ENCODE data around the gene PSME3IP1. TPM values are rescaled to one million over a fixed set of nuclear protein-coding genes. Genes with fewer than 3 reads are reported as not detected.

PSME3IP1 gene
- total and polyA plus RNA-seq, 12 donors = 32.9 to 129 (median 67.8) TPM

DNA sequence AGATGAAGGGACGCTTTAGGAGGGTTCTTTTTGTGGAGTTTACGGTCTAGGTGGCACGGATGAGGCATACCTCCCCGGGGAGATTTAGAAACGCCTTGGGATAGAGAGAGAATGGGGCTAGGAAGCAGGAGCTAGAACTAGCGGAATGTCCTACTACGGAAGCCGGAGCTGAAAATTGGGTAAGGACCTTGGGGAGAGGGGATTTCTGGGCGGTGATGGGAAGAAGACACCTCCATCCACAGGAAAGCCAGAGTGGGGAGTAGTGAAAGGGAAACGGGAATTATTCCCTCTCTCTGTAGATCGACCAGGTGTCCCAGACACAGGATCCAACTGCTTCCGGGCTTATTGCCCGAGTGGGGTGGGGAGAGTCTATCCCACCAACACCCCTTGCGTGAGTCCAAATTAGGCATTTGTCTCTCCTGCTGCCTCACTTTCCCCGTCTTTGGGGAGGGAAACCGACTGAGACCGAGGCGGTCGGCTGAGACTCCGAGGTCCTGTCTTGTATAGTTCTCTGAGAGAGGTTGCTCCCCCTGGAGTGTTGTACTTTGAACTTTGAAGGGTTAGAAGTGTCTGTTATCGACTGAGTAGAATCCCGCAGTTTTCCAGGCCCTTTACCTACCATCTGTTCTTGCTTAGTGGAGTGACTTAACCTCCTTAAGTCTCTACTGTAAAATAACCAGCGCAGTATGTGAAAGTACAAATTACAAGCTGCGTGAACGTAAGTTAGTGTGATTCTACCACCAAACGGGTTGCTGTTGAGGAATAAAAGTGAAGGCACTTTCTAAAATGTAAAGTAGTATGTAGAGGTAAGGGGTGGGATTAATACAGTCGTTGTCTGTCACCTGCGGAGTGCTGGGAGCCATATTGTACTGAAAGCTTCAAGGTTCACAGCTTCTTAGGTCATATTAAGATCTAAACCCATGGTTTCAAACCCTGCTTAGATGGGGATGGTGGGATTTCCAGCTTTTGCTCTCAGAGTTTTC lies 1.3 kb upstream of the PSME3IP1 start:
- TF ChIP-seq POLR2A (IDR thresholded peaks at IDR 0.05) = peak in 1 of 2 donors; percentile 12
- TF ChIP-seq, protein P1, sequence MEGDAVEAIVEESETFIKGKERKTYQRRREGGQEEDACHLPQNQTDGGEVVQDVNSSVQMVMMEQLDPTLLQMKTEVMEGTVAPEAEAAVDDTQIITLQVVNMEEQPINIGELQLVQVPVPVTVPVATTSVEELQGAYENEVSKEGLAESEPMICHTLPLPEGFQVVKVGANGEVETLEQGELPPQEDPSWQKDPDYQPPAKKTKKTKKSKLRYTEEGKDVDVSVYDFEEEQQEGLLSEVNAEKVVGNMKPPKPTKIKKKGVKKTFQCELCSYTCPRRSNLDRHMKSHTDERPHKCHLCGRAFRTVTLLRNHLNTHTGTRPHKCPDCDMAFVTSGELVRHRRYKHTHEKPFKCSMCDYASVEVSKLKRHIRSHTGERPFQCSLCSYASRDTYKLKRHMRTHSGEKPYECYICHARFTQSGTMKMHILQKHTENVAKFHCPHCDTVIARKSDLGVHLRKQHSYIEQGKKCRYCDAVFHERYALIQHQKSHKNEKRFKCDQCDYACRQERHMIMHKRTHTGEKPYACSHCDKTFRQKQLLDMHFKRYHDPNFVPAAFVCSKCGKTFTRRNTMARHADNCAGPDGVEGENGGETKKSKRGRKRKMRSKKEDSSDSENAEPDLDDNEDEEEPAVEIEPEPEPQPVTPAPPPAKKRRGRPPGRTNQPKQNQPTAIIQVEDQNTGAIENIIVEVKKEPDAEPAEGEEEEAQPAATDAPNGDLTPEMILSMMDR (IDR thresholded peaks at IDR 0.05) = no peak
- DNase-seq = peak in 6 of 7 donors; percentile 21 to 37 (median 26)
- Histone ChIP-seq H3K27me3 (no peaks in the 10 kb centered on the region), H3K27ac (peak overlapping the region; percentile 50 to 98 (median 91)), H3K9me3 (replicated peaks in 1 of 3) (no peaks in the 10 kb centered on the region), H3K36me3 (replicated peaks in 1 of 2) (no peaks in the 10 kb centered on the region), H3K4me1 (replicated peaks in 1 of 2) (peaks cover 9 to 35% of the 10 kb centered on the region in 2 donors), H3K4me3 (peak overlapping the region; percentile 14 to 98 (median 90))
- intact Hi-C loops (cut with DNase I) = no loop called here
- WGBS, 4 donors = 2 to 3% (median 2%) methylated on average over 23 to 28 of the region's 28 CpGs

- peak; percentile 60 to 84 (median 61) for DNase-seq
- H3K27ac ChIP-seq = peak overlapping the region; percentile 84 to 92 (median 86)
- no peaks in the 10 kb centered on the region for H3K36me3 ChIP-seq (replicated peaks in 1 of 2)
- no peak for TF ChIP-seq POLR2A (IDR thresholded peaks at IDR 0.05)
- TF ChIP-seq, protein P1 (IDR thresholded peaks at IDR 0.05) = peak in 1 of 6 experiments; percentile 8
- peak overlapping the region; percentile 57 to 85 (median 76) for H3K4me3 ChIP-seq
- 0 to 1% (median 0%) methylated on average over 22 to 37 of the region's 37 CpGs for WGBS, 4 donors
- no peaks in the 10 kb centered on the region for H3K27me3 ChIP-seq
- peaks cover 9 to 20% of the 10 kb centered on the region in 2 donors for H3K4me1 ChIP-seq (replicated peaks in 1 of 2)
- H3K9me3 ChIP-seq (replicated peaks in 1 of 3) = no peaks in the 10 kb centered on the region
- intact Hi-C loops (cut with DNase I) = no loop called here
Measured at GRCh38 chr16:57185446-57185944, 344 bp downstream of the PSME3IP1 start.

DNA sequence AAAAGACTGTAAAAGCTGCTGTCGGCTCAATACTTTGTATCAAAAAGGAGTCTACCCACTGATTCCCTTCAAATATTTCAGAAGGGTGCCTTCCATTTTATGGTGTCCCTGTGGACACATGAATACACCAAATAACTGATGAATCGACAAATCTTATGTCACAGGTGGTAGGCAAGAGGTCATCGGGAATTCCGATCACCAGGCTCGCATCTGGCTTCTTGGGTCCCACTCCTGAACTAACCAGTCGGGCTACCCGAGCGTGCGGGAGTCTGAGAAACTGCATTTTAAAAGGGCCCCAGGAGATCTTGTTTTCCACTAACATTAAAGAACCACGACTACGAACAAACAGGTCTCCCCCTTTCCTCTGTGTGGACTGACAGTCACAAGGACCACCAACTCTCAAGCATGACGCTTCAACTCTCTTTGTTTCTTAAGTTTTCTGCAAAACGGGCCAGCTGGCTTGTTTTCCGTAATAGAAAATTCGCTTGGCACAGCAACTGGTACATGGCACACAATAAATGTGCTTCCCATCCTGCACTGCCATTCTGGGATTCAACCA lies 873 bp downstream of the PSME3IP1 start:
- H3K9me3 ChIP-seq (replicated peaks in 1 of 3) = no peaks in the 10 kb centered on the region
- H3K27me3 ChIP-seq = no peaks in the 10 kb centered on the region
- no peak for DNase-seq
- H3K4me3 ChIP-seq = peak overlapping the region; percentile 57 to 85 (median 76)
- H3K27ac ChIP-seq = peak overlapping the region in 4 of 5 donors; percentile 84 to 92 (median 88)
- H3K36me3 ChIP-seq (replicated peaks in 1 of 2) = no peaks in the 10 kb centered on the region
- TF ChIP-seq, protein P1 (IDR thresholded peaks at IDR 0.05) = no peak
- no peak for TF ChIP-seq POLR2A (IDR thresholded peaks at IDR 0.05)
- intact Hi-C loops (cut with DNase I) = no loop called here
- WGBS, 4 donors = 25 to 30% (median 28%) methylated on average over 12 to 15 of the region's 15 CpGs
- H3K4me1 ChIP-seq (replicated peaks in 1 of 2) = peaks cover 9 to 20% of the 10 kb centered on the region in 2 donors

GRCh38 chr16:57184113-57184512 lies 1.7 kb downstream of the PSME3IP1 start:
- no peak overlapping the region for H3K27ac ChIP-seq
- H3K36me3 ChIP-seq (replicated peaks in 1 of 2) = no peaks in the 10 kb centered on the region
- no peak overlapping the region for H3K4me3 ChIP-seq
- intact Hi-C loops (cut with DNase I) = no loop called here
- no peaks in the 10 kb centered on the region for H3K9me3 ChIP-seq (replicated peaks in 1 of 3)
- no peak for TF ChIP-seq POLR2A (IDR thresholded peaks at IDR 0.05)
- TF ChIP-seq, protein P1 (IDR thresholded peaks at IDR 0.05) = no peak
- peaks cover 9 to 20% of the 10 kb centered on the region in 2 donors for H3K4me1 ChIP-seq (replicated peaks in 1 of 2)
- 94 to 98% (median 95%) methylated on average over 4 of the region's 4 CpGs for WGBS, 4 donors
- no peaks in the 10 kb centered on the region for H3K27me3 ChIP-seq
- DNase-seq = no peak

Data from adrenal gland (tissue), 12 donors.